Mammary epithelial cell (primary cell): Measurements from ENCODE around the gene PTGDS.

Experiments
- EZH2 ChIP-seq: IDR thresholded peaks from 2 replicates; pipeline ENCODE4 v1.6.1; 2012; ENCODE audit warnings: low read length, inconsistent platforms, borderline replicate concordance
- TF ChIP-seq, protein P1 (sequence below), 2 donors: IDR thresholded peaks in 1 of 2; conservative IDR thresholded peaks in 1 of 2; 2 replicates each; pipeline ENCODE4 v1.5.1; 2011 to 2012; ENCODE audit warnings: inconsistent platforms in 2 of 2, low read length in 2 of 2, mild to moderate bottlenecking in 2 of 2, control low read depth in 1 of 2, low read depth in 1 of 2; ENCODE audit not compliant: insufficient read depth in 1 of 2; ENCODE audit errors: extremely low read depth in 1 of 2

DNA sequence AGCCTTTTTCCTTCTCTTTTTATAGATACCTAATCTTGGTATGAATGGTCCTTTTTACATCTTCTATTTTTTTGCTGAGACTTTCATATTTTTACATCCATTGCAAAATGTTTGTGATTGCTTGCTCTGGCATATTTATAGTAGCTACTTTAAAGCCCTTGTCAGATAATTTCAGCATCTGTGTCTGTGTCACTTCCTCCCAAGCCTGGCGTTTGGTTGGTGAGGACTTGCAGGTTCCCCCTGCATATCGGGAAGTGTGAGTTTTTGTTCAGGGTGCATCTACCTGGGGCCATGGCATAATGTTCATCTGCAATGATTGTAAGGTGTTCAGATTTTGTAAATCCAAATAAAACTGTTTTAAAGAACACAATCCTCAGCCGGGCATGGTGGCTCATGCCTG is 41.7 kb upstream of the PTGDS start:
- TF ChIP-seq, protein P1, sequence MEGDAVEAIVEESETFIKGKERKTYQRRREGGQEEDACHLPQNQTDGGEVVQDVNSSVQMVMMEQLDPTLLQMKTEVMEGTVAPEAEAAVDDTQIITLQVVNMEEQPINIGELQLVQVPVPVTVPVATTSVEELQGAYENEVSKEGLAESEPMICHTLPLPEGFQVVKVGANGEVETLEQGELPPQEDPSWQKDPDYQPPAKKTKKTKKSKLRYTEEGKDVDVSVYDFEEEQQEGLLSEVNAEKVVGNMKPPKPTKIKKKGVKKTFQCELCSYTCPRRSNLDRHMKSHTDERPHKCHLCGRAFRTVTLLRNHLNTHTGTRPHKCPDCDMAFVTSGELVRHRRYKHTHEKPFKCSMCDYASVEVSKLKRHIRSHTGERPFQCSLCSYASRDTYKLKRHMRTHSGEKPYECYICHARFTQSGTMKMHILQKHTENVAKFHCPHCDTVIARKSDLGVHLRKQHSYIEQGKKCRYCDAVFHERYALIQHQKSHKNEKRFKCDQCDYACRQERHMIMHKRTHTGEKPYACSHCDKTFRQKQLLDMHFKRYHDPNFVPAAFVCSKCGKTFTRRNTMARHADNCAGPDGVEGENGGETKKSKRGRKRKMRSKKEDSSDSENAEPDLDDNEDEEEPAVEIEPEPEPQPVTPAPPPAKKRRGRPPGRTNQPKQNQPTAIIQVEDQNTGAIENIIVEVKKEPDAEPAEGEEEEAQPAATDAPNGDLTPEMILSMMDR (conservative IDR thresholded peaks at IDR 0.05 in 1 of 2, IDR thresholded peaks at IDR 0.05 in 1 of 2; ENCODE audit: extremely low read depth in 1 of 2, insufficient read depth in 1 of 2, low read depth in 1 of 2, low read length in 2 of 2), result no peak
- TF ChIP-seq EZH2, result no peak
